Measurements from ENCODE around the gene RNF182.

The RNF182 gene

GRCh38 chr6:13907614-13908215, 17.0 kb upstream of the RNF182 start:
- POLR2A ChIA-PET, result no interaction called here
- CTCF ChIA-PET, result interaction anchor here (0.8 to 28.3 kb wide), 24 partner anchors 11 to 300 kb away, joined by 3 to 530 read pairs (median 6); partner anchors contain the start of gene RNF182
- DNase-seq (ENCODE audit: low read depth, low spot score), result no peak
- TF ChIP-seq CTCF (IDR thresholded peaks at IDR 0.05; ENCODE audit: insufficient read depth, low read length, missing control alignments), result no peak
- no peak overlapping the region for H3K4me3 ChIP-seq (ENCODE audit: low read depth, low read length)

- no peak overlapping the region for H3K4me3 ChIP-seq (ENCODE audit: low read depth, low read length)
- ChIA-PET CTCF (interaction anchor here (0.6 to 28.3 kb wide), 45 partner anchors 9 to 1641 kb away, joined by 3 to 530 read pairs (median 4); partner anchors contain the start of gene RNF182), POLR2A (no interaction called here)
- peak; percentile 38 for DNase-seq (ENCODE audit: low read depth, low spot score)
- peak; percentile 47 for TF ChIP-seq CTCF (IDR thresholded peaks at IDR 0.05; ENCODE audit: insufficient read depth, low read length, missing control alignments)
Observed at GRCh38 chr6:13908955-13909381, 15.8 kb upstream of the RNF182 start.

GRCh38 chr6:13910443-13910842, 14.3 kb upstream of the RNF182 start:
- CTCF ChIA-PET, result interaction anchor here (0.6 to 28.3 kb wide), 15 partner anchors 9 to 301 kb away, joined by 3 to 530 read pairs (median 14); partner anchors contain the start of gene RNF182

GRCh38 chr6:13911337-13911736, 13.4 kb upstream of the RNF182 start:
- ChIA-PET CTCF (interaction anchor here (0.6 to 28.3 kb wide), 9 partner anchors 9 to 251 kb away, joined by 3 to 530 read pairs (median 34); partner anchors contain the start of gene RNF182), POLR2A (no interaction called here)
- no peak for DNase-seq (ENCODE audit: low read depth, low spot score)
- TF ChIP-seq CTCF (IDR thresholded peaks at IDR 0.05; ENCODE audit: insufficient read depth, low read length, missing control alignments), result no peak
- H3K4me3 ChIP-seq (ENCODE audit: low read depth, low read length), result no peak overlapping the region

More at GRCh38 chr6:13910443-13910842, 14.3 kb upstream of the RNF182 start:
- no peak overlapping the region for H3K4me3 ChIP-seq (ENCODE audit: low read depth, low read length)
- no peak for TF ChIP-seq CTCF (IDR thresholded peaks at IDR 0.05; ENCODE audit: insufficient read depth, low read length, missing control alignments)
- POLR2A ChIA-PET, result no interaction called here
- no peak for DNase-seq (ENCODE audit: low read depth, low spot score)

GRCh38 chr6:13913226-13914001, 11.3 kb upstream of the RNF182 start:
- no peak overlapping the region for H3K4me3 ChIP-seq (ENCODE audit: low read depth, low read length)
- no peak for TF ChIP-seq CTCF (IDR thresholded peaks at IDR 0.05; ENCODE audit: insufficient read depth, low read length, missing control alignments)
- POLR2A ChIA-PET, result no interaction called here
- no peak for DNase-seq (ENCODE audit: low read depth, low spot score)
- CTCF ChIA-PET, result interaction anchor here (0.5 to 28.3 kb wide), 10 partner anchors 7 to 232 kb away, joined by 3 to 530 read pairs (median 6); partner anchors contain the start of gene RNF182

GRCh38 chr6:13914351-13914750, 10.4 kb upstream of the RNF182 start:
- ChIA-PET CTCF (interaction anchor here (2.0 to 28.3 kb wide), 5 partner anchors 9 to 231 kb away, joined by 6 to 530 read pairs (median 13); partner anchors contain the start of gene RNF182), POLR2A (no interaction called here)
- no peak for DNase-seq (ENCODE audit: low read depth, low spot score)
- TF ChIP-seq CTCF (IDR thresholded peaks at IDR 0.05; ENCODE audit: insufficient read depth, low read length, missing control alignments), result no peak
- H3K4me3 ChIP-seq (ENCODE audit: low read depth, low read length), result no peak overlapping the region
